Dermis microvascular lymphatic vessel endothelial cell (primary cell): ENCODE data around the gene TAS2R16. TPM values are rescaled to one million over a fixed set of nuclear protein-coding genes. Genes with fewer than 3 reads are reported as not detected.
"Not testable (repeated sequence)": the region's sequence is repeated elsewhere in the genome, so short reads cannot be mapped to it uniquely, and the experiment has no call there.

Experiments used
- DNase-seq, 2 donors: peaks; one replicate each; pipeline versions ENCODE4 v3.0.0 to v3.0.0-alpha.2; 2010; ENCODE audit warnings: low read depth in 2 of 2
- total RNA-seq: library from RNA; depleted of rRNA; stranded (reverse); fragments of >200 nt; gene quantifications from 2 replicates; pipeline ENCODE4 v1.2.1, GENCODE V29; 2014

The TAS2R16 gene
- total RNA-seq, 1 donor from 2014 or later = not detected

- DNase-seq = no peak
Observed at GRCh38 chr7:122972056-122972455, 23.4 kb downstream of the TAS2R16 start.

GRCh38 chr7:122970740-122971725, 24.5 kb downstream of the TAS2R16 start:
- no peak for DNase-seq

GRCh38 chr7:122968389-122968788, 27.1 kb downstream of the TAS2R16 start:
- DNase-seq = no peak

- no peak for DNase-seq
Observed at GRCh38 chr7:122965306-122965705, 30.2 kb downstream of the TAS2R16 start.

GRCh38 chr7:122953678-122954077, 41.8 kb downstream of the TAS2R16 start:
- DNase-seq = not testable (repeated sequence)

GRCh38 chr7:122951006-122951405, 44.5 kb downstream of the TAS2R16 start:
- DNase-seq = no peak

GRCh38 chr7:122949186-122949585, 46.3 kb downstream of the TAS2R16 start:
- DNase-seq = no peak

Other genes with a start within 250 kb of the TAS2R16 start
- 49.0 and 49.2 TPM in 2 replicates for gene CADPS2, start 109.2 kb downstream of the TAS2R16 start, total RNA-seq
- gene SLC13A1, start 204.3 kb upstream of the TAS2R16 start, total RNA-seq = not detected in 2 replicates